ENCODE results near the gene RASA2.

- no peak for TF ChIP-seq POLR2AphosphoS5 (IDR thresholded peaks at IDR 0.05; ENCODE audit: low read depth)
- TF ChIP-seq CTCF (conservative IDR thresholded peaks at IDR 0.05; ENCODE audit: low read depth in 2 of 2), result no peak
- no peak for TF ChIP-seq CREB1 (CRISPR knock-in tag; IDR thresholded peaks at IDR 0.05; ENCODE audit: low read depth)
- TF ChIP-seq, protein P1, sequence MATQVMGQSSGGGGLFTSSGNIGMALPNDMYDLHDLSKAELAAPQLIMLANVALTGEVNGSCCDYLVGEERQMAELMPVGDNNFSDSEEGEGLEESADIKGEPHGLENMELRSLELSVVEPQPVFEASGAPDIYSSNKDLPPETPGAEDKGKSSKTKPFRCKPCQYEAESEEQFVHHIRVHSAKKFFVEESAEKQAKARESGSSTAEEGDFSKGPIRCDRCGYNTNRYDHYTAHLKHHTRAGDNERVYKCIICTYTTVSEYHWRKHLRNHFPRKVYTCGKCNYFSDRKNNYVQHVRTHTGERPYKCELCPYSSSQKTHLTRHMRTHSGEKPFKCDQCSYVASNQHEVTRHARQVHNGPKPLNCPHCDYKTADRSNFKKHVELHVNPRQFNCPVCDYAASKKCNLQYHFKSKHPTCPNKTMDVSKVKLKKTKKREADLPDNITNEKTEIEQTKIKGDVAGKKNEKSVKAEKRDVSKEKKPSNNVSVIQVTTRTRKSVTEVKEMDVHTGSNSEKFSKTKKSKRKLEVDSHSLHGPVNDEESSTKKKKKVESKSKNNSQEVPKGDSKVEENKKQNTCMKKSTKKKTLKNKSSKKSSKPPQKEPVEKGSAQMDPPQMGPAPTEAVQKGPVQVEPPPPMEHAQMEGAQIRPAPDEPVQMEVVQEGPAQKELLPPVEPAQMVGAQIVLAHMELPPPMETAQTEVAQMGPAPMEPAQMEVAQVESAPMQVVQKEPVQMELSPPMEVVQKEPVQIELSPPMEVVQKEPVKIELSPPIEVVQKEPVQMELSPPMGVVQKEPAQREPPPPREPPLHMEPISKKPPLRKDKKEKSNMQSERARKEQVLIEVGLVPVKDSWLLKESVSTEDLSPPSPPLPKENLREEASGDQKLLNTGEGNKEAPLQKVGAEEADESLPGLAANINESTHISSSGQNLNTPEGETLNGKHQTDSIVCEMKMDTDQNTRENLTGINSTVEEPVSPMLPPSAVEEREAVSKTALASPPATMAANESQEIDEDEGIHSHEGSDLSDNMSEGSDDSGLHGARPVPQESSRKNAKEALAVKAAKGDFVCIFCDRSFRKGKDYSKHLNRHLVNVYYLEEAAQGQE (IDR thresholded peaks at IDR 0.05; ENCODE audit: unreplicated experiment), result no peak
- no peak for TF ChIP-seq EZH2phosphoT487 (IDR thresholded peaks at IDR 0.05; ENCODE audit: unreplicated experiment)
- no peak for TF ChIP-seq ZNF114 (CRISPR knock-in tag; IDR thresholded peaks at IDR 0.05)
Measured at GRCh38 chr3:141537856-141538255, 51.0 kb downstream of the RASA2 start.

Data from GM23338 (cell line).